SU-DHL-6 (cell line): ENCODE results near the gene UNC45A.

Experiments used
- H2AFZ ChIP-seq: fragments of 200-600 bp; sonication (generic); 2 replicates; pipeline ENCODE4 v1.6.1; 2014; ENCODE audit warnings: low read depth, mild to moderate bottlenecking, moderate library complexity, mixed read lengths, antibody characterized with exemption, low read length; ENCODE audit not compliant: severe bottlenecking
- H3F3A ChIP-seq: fragments of 200-600 bp; shearing (Covaris generic); 2 replicates; pipeline ENCODE4 v1.6.0; 2016; ENCODE audit warnings: antibody characterized with exemption, mild to moderate bottlenecking; ENCODE audit not compliant: insufficient read depth
- H3K27ac ChIP-seq: fragments of 200-600 bp; sonication (generic); 2 replicates; pipeline ENCODE4 v1.5.1; 2016; ENCODE audit warnings: low read depth, mild to moderate bottlenecking, low read length, moderate library complexity, mixed read lengths
- H3K27me3 ChIP-seq: fragments of 200-600 bp; sonication (generic), shearing (Covaris generic); 2 replicates; pipeline ENCODE4 v1.6.0; 2014; ENCODE audit warnings: mild to moderate bottlenecking, low read length
- H3K36me3 ChIP-seq: fragments of 200-600 bp; sonication (generic); 2 replicates; pipeline ENCODE4 v1.6.1; 2014; ENCODE audit warnings: mild to moderate bottlenecking, low read length, mixed read lengths
- H3K4me2 ChIP-seq: fragments of 300-600, 200-600 bp; shearing (Covaris generic), sonication (generic); 2 replicates; pipeline ENCODE4 v1.6.0; 2014; ENCODE audit warnings: low read length, low read depth, mild to moderate bottlenecking; ENCODE audit not compliant: poor library complexity, severe bottlenecking
- H3K4me3 ChIP-seq: fragments of 200-600 bp; sonication (generic); 2 replicates; pipeline ENCODE4 v1.5.1; 2014; ENCODE audit warnings: antibody characterized with exemption, low read length, mild to moderate bottlenecking, mixed read lengths; ENCODE audit not compliant: insufficient read depth, poor library complexity, severe bottlenecking
- H3K79me2 ChIP-seq: fragments of 200-600 bp; sonication (generic); 2 replicates; pipeline ENCODE4 v1.6.1; 2014; ENCODE audit warnings: mild to moderate bottlenecking, low read length, moderate library complexity; ENCODE audit not compliant: insufficient read depth
- H3K9ac ChIP-seq: fragments of 200-600 bp; sonication (generic); 2 replicates; pipeline ENCODE4 v1.7.0; 2014; ENCODE audit warnings: mild to moderate bottlenecking, low read length
- H3K9me2 ChIP-seq: fragments of 200-600 bp; sonication (generic); replicated peaks from 2 replicates; pipeline ENCODE4 v1.6.1; 2014; ENCODE audit warnings: low read length; ENCODE audit not compliant: insufficient read depth
- H3K9me3 ChIP-seq: fragments of 200-600 bp; sonication (generic); 2 replicates; pipeline ENCODE4 v1.6.1; 2014; ENCODE audit warnings: low read length, mixed read lengths; ENCODE audit not compliant: insufficient read depth
- H4K20me1 ChIP-seq: fragments of 200-600 bp; sonication (generic); 2 replicates; pipeline ENCODE4 v1.6.1; 2014; ENCODE audit warnings: low read depth, mild to moderate bottlenecking, antibody characterized with exemption, low read length, moderate library complexity, mixed read lengths
- EZH2phosphoT487 ChIP-seq: fragments of 200-600 bp; sonication (generic), shearing (Covaris generic); conservative IDR thresholded peaks from 2 replicates; pipeline ENCODE4 v1.6.1; 2018; ENCODE audit warnings: mild to moderate bottlenecking, antibody characterized with exemption, low read length, moderate library complexity, mixed read lengths
- TF ChIP-seq, protein P1 (sequence below): fragments of 200-600 bp; sonication (generic); IDR thresholded peaks from one replicate; pipeline ENCODE4 v1.5.1; 2017; ENCODE audit warnings: antibody characterized with exemption, mild to moderate bottlenecking, low read length, moderate library complexity; ENCODE audit not compliant: insufficient read depth, poor library complexity, severe bottlenecking

Gene UNC45A

DNA sequence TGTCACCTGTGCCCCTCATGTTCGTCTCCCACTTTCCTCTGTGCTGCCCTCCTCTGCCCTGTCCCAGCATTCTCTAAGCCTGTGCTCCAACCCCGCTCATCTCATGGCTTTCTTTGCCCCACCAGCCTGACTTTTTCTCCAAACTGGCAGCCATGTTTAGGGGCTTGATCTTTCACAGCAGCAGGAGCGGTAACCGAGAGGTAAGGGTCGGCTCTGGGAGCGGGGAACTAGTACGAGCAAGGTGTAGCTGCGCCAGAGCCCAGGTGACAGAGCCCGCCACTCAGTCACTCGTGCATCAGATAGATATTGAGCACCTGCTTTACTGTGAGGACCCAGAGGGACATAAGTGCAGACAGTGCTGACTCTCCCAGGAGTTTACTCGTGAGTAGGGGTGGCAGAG lies 18.6 kb upstream of the UNC45A start:
- Histone ChIP-seq H3K9me3 (no peaks in the 10 kb centered on the region), H3K4me3 (no peak overlapping the region), H2AFZ (no peak overlapping the region), H3K27ac (no peak overlapping the region), H3F3A (no peaks in the 10 kb centered on the region), H3K9ac (no peak overlapping the region), H3K79me2 (no peaks in the 10 kb centered on the region), H3K9me2 (no peaks in the 10 kb centered on the region), H4K20me1 (no peaks in the 10 kb centered on the region), H3K4me2 (no peak overlapping the region), H3K27me3 (no peaks in the 10 kb centered on the region), H3K36me3 (no peaks in the 10 kb centered on the region)
- no peak for TF ChIP-seq EZH2phosphoT487
- TF ChIP-seq, protein P1, sequence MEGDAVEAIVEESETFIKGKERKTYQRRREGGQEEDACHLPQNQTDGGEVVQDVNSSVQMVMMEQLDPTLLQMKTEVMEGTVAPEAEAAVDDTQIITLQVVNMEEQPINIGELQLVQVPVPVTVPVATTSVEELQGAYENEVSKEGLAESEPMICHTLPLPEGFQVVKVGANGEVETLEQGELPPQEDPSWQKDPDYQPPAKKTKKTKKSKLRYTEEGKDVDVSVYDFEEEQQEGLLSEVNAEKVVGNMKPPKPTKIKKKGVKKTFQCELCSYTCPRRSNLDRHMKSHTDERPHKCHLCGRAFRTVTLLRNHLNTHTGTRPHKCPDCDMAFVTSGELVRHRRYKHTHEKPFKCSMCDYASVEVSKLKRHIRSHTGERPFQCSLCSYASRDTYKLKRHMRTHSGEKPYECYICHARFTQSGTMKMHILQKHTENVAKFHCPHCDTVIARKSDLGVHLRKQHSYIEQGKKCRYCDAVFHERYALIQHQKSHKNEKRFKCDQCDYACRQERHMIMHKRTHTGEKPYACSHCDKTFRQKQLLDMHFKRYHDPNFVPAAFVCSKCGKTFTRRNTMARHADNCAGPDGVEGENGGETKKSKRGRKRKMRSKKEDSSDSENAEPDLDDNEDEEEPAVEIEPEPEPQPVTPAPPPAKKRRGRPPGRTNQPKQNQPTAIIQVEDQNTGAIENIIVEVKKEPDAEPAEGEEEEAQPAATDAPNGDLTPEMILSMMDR: no peak

DNA sequence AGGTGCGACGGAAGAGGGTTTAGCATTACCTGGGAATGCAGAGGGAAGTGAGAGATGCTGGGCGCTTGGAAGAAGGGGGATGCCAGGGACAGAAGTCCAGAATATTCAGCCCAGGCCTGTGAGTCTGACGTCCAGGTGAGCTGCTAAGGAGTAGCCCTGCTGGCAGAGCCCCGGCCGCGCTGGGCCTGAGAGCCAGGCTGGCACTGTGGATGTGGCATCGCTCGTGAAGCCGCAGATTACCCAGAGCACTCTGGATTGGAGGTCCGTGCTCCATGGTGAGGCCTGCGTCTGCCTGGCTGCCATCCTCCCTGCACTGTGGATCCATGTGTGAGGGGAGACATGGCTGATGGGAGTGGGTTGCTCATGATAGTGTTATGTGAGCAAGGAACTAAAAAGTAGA lies 17.5 kb upstream of the UNC45A start:
- TF ChIP-seq, protein P1: no peak
- TF ChIP-seq EZH2phosphoT487: no peak

DNA sequence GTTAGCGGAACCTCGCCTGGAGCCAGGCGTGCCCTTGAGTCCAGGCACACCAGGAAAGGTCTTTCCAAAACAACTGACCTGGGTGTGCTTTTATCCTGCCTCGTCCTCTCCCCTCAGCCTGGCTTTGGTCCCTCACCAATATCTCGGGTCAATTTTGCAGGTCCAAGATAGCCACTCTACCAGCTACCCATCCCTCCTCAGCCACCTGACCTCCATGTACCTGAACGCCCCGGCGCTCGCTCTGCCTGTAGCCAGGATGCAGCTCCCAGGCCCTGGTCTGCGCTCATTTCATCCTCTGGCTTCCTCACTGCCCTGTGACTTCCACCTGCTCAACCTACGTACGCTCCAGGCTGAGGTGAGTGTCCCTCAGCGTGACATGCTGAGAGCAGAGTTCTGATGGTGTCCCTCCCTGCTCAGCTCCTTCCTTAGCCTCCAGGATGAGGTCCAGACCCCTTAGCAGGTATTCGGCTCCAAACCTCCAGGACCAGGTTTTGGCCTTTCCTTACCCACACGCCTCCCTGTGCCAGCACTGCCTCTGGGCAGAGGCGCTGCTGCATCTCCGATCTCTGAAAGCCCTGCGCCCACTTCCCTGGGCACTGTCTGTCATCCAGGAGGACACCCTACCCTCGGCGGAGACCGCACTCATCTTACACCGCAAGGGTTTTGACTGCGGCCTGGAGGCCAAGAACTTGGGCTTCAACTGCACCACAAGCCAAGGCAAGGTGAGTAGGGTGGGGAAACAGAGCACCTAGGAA lies 16.9 kb upstream of the UNC45A start:
- H3K9me2 ChIP-seq: no peaks in the 10 kb centered on the region
- no peak overlapping the region for H3K4me3 ChIP-seq
- no peaks in the 10 kb centered on the region for H4K20me1 ChIP-seq
- no peaks in the 10 kb centered on the region for H3K9me3 ChIP-seq
- H2AFZ ChIP-seq: no peak overlapping the region
- no peak overlapping the region for H3K9ac ChIP-seq
- no peaks in the 10 kb centered on the region for H3K36me3 ChIP-seq
- H3K27me3 ChIP-seq: no peaks in the 10 kb centered on the region
- H3F3A ChIP-seq: no peaks in the 10 kb centered on the region
- no peaks in the 10 kb centered on the region for H3K79me2 ChIP-seq
- TF ChIP-seq EZH2phosphoT487: no peak
- TF ChIP-seq, protein P1: no peak
- H3K4me2 ChIP-seq: no peak overlapping the region
- H3K27ac ChIP-seq: no peak overlapping the region

More for the DNA sequence above, 17.5 kb upstream of the UNC45A start:
- no peaks in the 10 kb centered on the region for H3K9me2 ChIP-seq
- no peak overlapping the region for H3K27ac ChIP-seq
- no peak overlapping the region for H2AFZ ChIP-seq
- no peaks in the 10 kb centered on the region for H3K27me3 ChIP-seq
- H4K20me1 ChIP-seq: no peaks in the 10 kb centered on the region
- no peaks in the 10 kb centered on the region for H3F3A ChIP-seq
- no peak overlapping the region for H3K4me2 ChIP-seq
- no peak overlapping the region for H3K4me3 ChIP-seq
- H3K36me3 ChIP-seq: no peaks in the 10 kb centered on the region
- no peak overlapping the region for H3K9ac ChIP-seq
- no peaks in the 10 kb centered on the region for H3K79me2 ChIP-seq
- no peaks in the 10 kb centered on the region for H3K9me3 ChIP-seq
